ENCODE results near the gene CRYBA4.

DNA sequence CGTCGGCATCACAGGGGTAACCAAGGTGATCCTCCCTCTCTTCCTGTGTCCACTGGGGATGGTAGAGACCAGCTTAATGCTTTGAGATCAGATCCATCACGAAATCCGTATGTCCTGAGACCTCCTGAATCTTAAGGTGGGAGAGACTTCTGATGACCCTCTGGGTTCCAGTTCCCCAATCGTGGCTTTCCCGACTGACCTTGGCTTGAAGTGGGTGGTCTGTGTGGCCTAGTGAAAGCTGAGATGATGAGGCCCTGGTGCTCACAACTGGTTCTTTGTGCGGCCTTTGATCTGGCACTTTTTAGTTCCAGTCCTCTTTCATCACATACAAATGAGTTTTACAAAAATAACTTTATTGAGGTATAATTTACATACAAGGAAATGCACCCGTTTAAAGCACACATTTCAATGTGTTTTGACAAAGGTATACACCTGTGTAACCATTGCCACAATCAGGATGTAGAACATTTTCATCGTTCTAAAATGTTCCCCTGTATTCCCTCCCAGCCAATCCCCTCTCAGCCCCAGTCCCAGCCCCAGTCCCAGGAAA lies 41.7 kb downstream of the CRYBA4 start:
- TF ChIP-seq, protein P1, sequence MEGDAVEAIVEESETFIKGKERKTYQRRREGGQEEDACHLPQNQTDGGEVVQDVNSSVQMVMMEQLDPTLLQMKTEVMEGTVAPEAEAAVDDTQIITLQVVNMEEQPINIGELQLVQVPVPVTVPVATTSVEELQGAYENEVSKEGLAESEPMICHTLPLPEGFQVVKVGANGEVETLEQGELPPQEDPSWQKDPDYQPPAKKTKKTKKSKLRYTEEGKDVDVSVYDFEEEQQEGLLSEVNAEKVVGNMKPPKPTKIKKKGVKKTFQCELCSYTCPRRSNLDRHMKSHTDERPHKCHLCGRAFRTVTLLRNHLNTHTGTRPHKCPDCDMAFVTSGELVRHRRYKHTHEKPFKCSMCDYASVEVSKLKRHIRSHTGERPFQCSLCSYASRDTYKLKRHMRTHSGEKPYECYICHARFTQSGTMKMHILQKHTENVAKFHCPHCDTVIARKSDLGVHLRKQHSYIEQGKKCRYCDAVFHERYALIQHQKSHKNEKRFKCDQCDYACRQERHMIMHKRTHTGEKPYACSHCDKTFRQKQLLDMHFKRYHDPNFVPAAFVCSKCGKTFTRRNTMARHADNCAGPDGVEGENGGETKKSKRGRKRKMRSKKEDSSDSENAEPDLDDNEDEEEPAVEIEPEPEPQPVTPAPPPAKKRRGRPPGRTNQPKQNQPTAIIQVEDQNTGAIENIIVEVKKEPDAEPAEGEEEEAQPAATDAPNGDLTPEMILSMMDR (optimal IDR thresholded peaks at IDR 0.05 in 1 of 3, IDR thresholded peaks at IDR 0.05 in 1 of 3, conservative IDR thresholded peaks at IDR 0.05 in 1 of 3; ENCODE audit: extremely low read depth in 1 of 3, insufficient read depth in 2 of 3, low read length in 3 of 3), result no peak
- TF ChIP-seq EZH2 (IDR thresholded peaks at IDR 0.05; ENCODE audit: low read length), result no peak
